Right lobe of liver (tissue), 4 donors: ENCODE measurements around the gene TRPC4AP.

Experiments used
- POLR2A ChIP-seq: fragments of 450-650 bp; IDR thresholded peaks from one replicate; pipeline ENCODE4 v1.6.1; 2017; ENCODE audit warnings: antibody characterized with exemption, mild to moderate bottlenecking
- TF ChIP-seq, protein P1 (sequence below), 4 donors: fragments of 200-600 bp in 3 of 4; fragments of 450-650 bp in 1 of 4; IDR thresholded peaks; one replicate each; pipeline versions ENCODE4 v1.5.1 to v1.8.0; 2016 to 2022; ENCODE audit warnings: antibody characterized with exemption in 4 of 4, mild to moderate bottlenecking in 2 of 4
- donor health status: DM: no; HTN: no; CAD: no.
- donor health status: DM: no; HTN: no; CAD: no.
- donor health status: DM: no; HTN: yes; CAD: no.

DNA sequence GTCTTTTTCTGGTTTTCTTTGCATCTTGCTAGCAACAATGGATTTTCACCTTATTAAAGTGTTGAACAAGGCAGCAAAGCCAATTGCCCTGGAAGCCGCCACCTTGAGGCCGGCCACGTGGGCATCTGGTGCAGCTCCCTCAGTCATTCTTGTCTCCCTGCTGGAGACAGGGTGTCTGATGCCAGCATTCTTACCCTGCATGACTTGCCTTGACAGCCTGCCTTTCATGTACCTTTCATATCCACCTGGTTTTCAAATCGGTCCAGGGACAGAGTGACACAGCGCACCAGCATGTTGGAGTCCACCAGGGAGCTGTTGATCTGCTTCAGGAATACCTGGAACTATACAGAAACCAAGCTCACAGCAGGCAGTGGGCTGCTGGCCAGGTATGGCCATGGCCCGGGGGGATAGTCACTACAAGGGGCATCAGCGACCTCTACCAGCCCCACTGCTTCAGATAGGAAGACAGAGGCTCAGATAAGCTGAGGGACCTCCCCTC is 87.1 kb downstream of the TRPC4AP start:
- no peak for TF ChIP-seq POLR2A
- TF ChIP-seq, protein P1, sequence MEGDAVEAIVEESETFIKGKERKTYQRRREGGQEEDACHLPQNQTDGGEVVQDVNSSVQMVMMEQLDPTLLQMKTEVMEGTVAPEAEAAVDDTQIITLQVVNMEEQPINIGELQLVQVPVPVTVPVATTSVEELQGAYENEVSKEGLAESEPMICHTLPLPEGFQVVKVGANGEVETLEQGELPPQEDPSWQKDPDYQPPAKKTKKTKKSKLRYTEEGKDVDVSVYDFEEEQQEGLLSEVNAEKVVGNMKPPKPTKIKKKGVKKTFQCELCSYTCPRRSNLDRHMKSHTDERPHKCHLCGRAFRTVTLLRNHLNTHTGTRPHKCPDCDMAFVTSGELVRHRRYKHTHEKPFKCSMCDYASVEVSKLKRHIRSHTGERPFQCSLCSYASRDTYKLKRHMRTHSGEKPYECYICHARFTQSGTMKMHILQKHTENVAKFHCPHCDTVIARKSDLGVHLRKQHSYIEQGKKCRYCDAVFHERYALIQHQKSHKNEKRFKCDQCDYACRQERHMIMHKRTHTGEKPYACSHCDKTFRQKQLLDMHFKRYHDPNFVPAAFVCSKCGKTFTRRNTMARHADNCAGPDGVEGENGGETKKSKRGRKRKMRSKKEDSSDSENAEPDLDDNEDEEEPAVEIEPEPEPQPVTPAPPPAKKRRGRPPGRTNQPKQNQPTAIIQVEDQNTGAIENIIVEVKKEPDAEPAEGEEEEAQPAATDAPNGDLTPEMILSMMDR (IDR thresholded peaks at IDR 0.05), result no peak
